ENCODE measurements around the gene ARHGDIA. TPM values are rescaled to one million over a fixed set of nuclear protein-coding genes. Genes with fewer than 3 reads are reported as not detected.
A peak's percentile ranks its signal among the peaks of the same experiment; 100 is the strongest.
"Not testable (repeated sequence)": the region's sequence is repeated elsewhere in the genome, so short reads cannot be mapped to it uniquely, and the experiment has no call there.

Gene ARHGDIA
- polyA plus RNA-seq, 1 donor = 166 TPM

GRCh38 chr17:81842725-81843504, 28.2 kb downstream of the ARHGDIA start:
- no peak for DNase-seq

GRCh38 chr17:81842378-81842724, 28.8 kb downstream of the ARHGDIA start:
- DNase-seq = no peak

- DNase-seq = no peak
Observed at GRCh38 chr17:81841866-81842265, 29.3 kb downstream of the ARHGDIA start.

- no peak for DNase-seq
Observed at GRCh38 chr17:81840826-81841778, 30.0 kb downstream of the ARHGDIA start.

GRCh38 chr17:81840059-81840458, 31.1 kb downstream of the ARHGDIA start:
- DNase-seq = not testable (repeated sequence)

- no peak for DNase-seq
Observed at GRCh38 chr17:81839301-81839700, 31.8 kb downstream of the ARHGDIA start.

- DNase-seq = no peak
Observed at GRCh38 chr17:81838753-81839255, 32.3 kb downstream of the ARHGDIA start.

- no peak for DNase-seq
Observed at GRCh38 chr17:81837641-81838040, 33.5 kb downstream of the ARHGDIA start.

- no peak for DNase-seq
Observed at GRCh38 chr17:81834831-81835267, 36.3 kb downstream of the ARHGDIA start, which contains the start of gene PPP1R27. Gene PPP1R27, minus strand, starts transcription at chr17:81835050. Its CDS starts 97 bp downstream, at chr17:81834953.

GRCh38 chr17:81833921-81834830, 37.0 kb downstream of the ARHGDIA start:
- DNase-seq = no peak

GRCh38 chr17:81833160-81833920, 37.8 kb downstream of the ARHGDIA start, which contains the start of gene MCRIP1:
Gene MCRIP1, minus strand, starts transcription at chr17:81833291. Its CDS starts 8,785 bp downstream, at chr17:81824506.
- peak; percentile 96 for DNase-seq

- no peak for DNase-seq
Observed at GRCh38 chr17:81832608-81833159, 38.5 kb downstream of the ARHGDIA start.

GRCh38 chr17:81831957-81832607, 39.1 kb downstream of the ARHGDIA start:
- no peak for DNase-seq

- no peak for DNase-seq
Observed at GRCh38 chr17:81831563-81831956, 39.6 kb downstream of the ARHGDIA start.

GRCh38 chr17:81829858-81830257, 41.3 kb downstream of the ARHGDIA start:
- no peak for DNase-seq

GRCh38 chr17:81828656-81829055, 42.5 kb downstream of the ARHGDIA start:
- no peak for DNase-seq

GRCh38 chr17:81825841-81826466, 45.2 kb downstream of the ARHGDIA start:
- DNase-seq = no peak

GRCh38 chr17:81824595-81824994, 46.5 kb downstream of the ARHGDIA start:
- no peak for DNase-seq

GRCh38 chr17:81823820-81824550, 47.2 kb downstream of the ARHGDIA start:
- no peak for DNase-seq
